Measurements from ENCODE around the gene KLRK1.
"Not testable (repeated sequence)": the region's sequence is repeated elsewhere in the genome, so short reads cannot be mapped to it uniquely, and the experiment has no call there.

KLRK1 gene

GRCh38 chr12:10387498-10387897 lies 2.3 kb downstream of the KLRK1 start:
- not testable (repeated sequence) for DNase-seq

- DNase-seq: no peak
Observed at GRCh38 chr12:10386857-10387256, 3.0 kb downstream of the KLRK1 start.

GRCh38 chr12:10385166-10385613 lies 4.7 kb downstream of the KLRK1 start:
- no peak for DNase-seq

GRCh38 chr12:10384191-10384590 lies 5.7 kb downstream of the KLRK1 start:
- DNase-seq: no peak

- no peak for DNase-seq
Observed at GRCh38 chr12:10381928-10382628, 7.8 kb downstream of the KLRK1 start.

GRCh38 chr12:10378737-10379136 lies 11.1 kb downstream of the KLRK1 start:
- not testable (repeated sequence) for DNase-seq

GRCh38 chr12:10374624-10375018 lies 15.2 kb downstream of the KLRK1 start:
- DNase-seq: no peak

- no peak for DNase-seq
Observed at GRCh38 chr12:10372559-10372958, 17.3 kb downstream of the KLRK1 start.

- not testable (repeated sequence) for DNase-seq
Observed at GRCh38 chr12:10371893-10372535, 17.8 kb downstream of the KLRK1 start.

- DNase-seq: no peak
Observed at GRCh38 chr12:10369557-10370415, 20.1 kb downstream of the KLRK1 start.

- DNase-seq: no peak
Observed at GRCh38 chr12:10368206-10369171, 21.4 kb downstream of the KLRK1 start.

GRCh38 chr12:10367714-10368113 lies 22.1 kb downstream of the KLRK1 start:
- not testable (repeated sequence) for DNase-seq

- no peak for DNase-seq
Observed at GRCh38 chr12:10366875-10367274, 23.0 kb downstream of the KLRK1 start.

GRCh38 chr12:10365696-10366405 lies 24.0 kb downstream of the KLRK1 start:
- no peak for DNase-seq

GRCh38 chr12:10364815-10365622 lies 24.8 kb downstream of the KLRK1 start:
- no peak for DNase-seq

- no peak for DNase-seq
Observed at GRCh38 chr12:10363914-10364814, 25.7 kb downstream of the KLRK1 start.

GRCh38 chr12:10363658-10363913 lies 26.3 kb downstream of the KLRK1 start:
- no peak for DNase-seq

- no peak for DNase-seq
Observed at GRCh38 chr12:10362828-10363657, 26.8 kb downstream of the KLRK1 start.

- DNase-seq: no peak
Observed at GRCh38 chr12:10362325-10362724, 27.5 kb downstream of the KLRK1 start.
